Neural cell (in vitro differentiated cells): ENCODE data around the gene ATP5F1E.

Source experiments
- CTCF ChIP-seq: fragments of 450-650 bp; IDR thresholded peaks from 2 replicates; pipeline ENCODE4 v1.5.1; 2014; ENCODE audit warnings: antibody characterized with exemption, mild to moderate bottlenecking, moderate library complexity; ENCODE audit not compliant: poor library complexity, severe bottlenecking
- EZH2 ChIP-seq: fragments of 200-600, 300-800 bp; shearing (Covaris generic), sonication (generic); IDR thresholded peaks from 2 replicates; pipeline ENCODE4 v1.6.1; 2014; ENCODE audit warnings: antibody characterized with exemption, low read length, borderline replicate concordance, mild to moderate bottlenecking; ENCODE audit not compliant: insufficient read depth, poor library complexity, severe bottlenecking
- POLR2AphosphoS5 ChIP-seq: IDR thresholded peaks from 2 replicates; pipeline ENCODE4 v1.6.1; 2012
- TAF1 ChIP-seq: IDR thresholded peaks from 2 replicates; pipeline ENCODE4 v1.6.1; 2012; ENCODE audit warnings: low read depth

- TF ChIP-seq EZH2 (no peak), CTCF (no peak), POLR2AphosphoS5 (no peak), TAF1 (no peak)
These were observed 6.6 kb downstream of the ATP5F1E start for GRCh38 chr20:59025511-59025910.
